ENCODE data around the gene MSI2.

- TF ChIP-seq SP1 (IDR thresholded peaks at IDR 0.05) (no peak), FOXM1 (IDR thresholded peaks at IDR 0.05; ENCODE audit: borderline replicate concordance) (no peak), FOXA1 (IDR thresholded peaks at IDR 0.05) (no peak), SUZ12 (IDR thresholded peaks at IDR 0.05) (no peak), NFRKB (IDR thresholded peaks at IDR 0.05) (no peak), ELF4 (IDR thresholded peaks at IDR 0.05) (no peak)
Observed at GRCh38 chr17:57522042-57523005, 266.0 kb downstream of the MSI2 start.

Measured in HEK293T (cell line).